K562 (cell line): Measurements from ENCODE around the gene IL10RB. TPM values are rescaled to one million over a fixed set of nuclear protein-coding genes. Genes with fewer than 3 reads are reported as not detected.
A peak's percentile ranks its signal among the peaks of the same experiment; 100 is the strongest.

Source experiments
- BHLHE40 ChIP-seq: IDR thresholded peaks from 2 replicates; pipeline ENCODE4 v1.6.1; 2011; ENCODE audit warnings: low read length, improper control_type of control experiment
- BRF1 ChIP-seq: IDR thresholded peaks from 3 replicates; pipeline ENCODE4 v1.6.1; 2011; ENCODE audit warnings: borderline replicate concordance, mild to moderate bottlenecking; ENCODE audit not compliant: insufficient read length; ENCODE audit errors: extremely low read depth
- CBX8 ChIP-seq: fragments of 200-600 bp; sonication (generic); IDR thresholded peaks from 2 replicates; pipeline ENCODE4 v1.6.1; 2012; ENCODE audit warnings: borderline replicate concordance, mixed run types, low read depth, mild to moderate bottlenecking, moderate library complexity, mixed read lengths, low read length, control low read depth, inconsistent platforms; ENCODE audit not compliant: poor library complexity, severe bottlenecking; ENCODE audit errors: extremely low read depth
- CXXC5 ChIP-seq: fragments of 250-450 bp; sonication (Bioruptor Pico); IDR thresholded peaks from 2 replicates; pipeline ENCODE4 v1.8.0; 2022; ENCODE audit warnings: inconsistent platforms, mild to moderate bottlenecking, moderate library complexity
- ERF ChIP-seq: fragments of 450-650 bp; formaldehyde crosslinking; IDR thresholded peaks from 2 replicates; pipeline ENCODE4 v1.4.0; 2020; ENCODE audit warnings: mild to moderate bottlenecking, mixed read lengths
- HBP1 ChIP-seq: fragments of 450-650 bp; formaldehyde crosslinking; IDR thresholded peaks from 2 replicates; pipeline ENCODE4 v1.4.0; 2022; ENCODE audit warnings: missing genetic modification characterization
- HDAC6 ChIP-seq: IDR thresholded peaks from 2 replicates; pipeline ENCODE4 v1.6.1; 2012; ENCODE audit warnings: low read depth, mild to moderate bottlenecking, control low read depth, inconsistent platforms, low read length, moderate library complexity
- HNRNPL ChIP-seq: fragments of 200-400 bp; formaldehyde crosslinking; IDR thresholded peaks from 2 replicates; pipeline ENCODE4 v1.6.1; 2017; ENCODE audit warnings: low read depth, mild to moderate bottlenecking, low read length
- MIER1 ChIP-seq: fragments of 450-650 bp; IDR thresholded peaks from 2 replicates; pipeline ENCODE4 v1.6.1; 2016; ENCODE audit warnings: antibody characterized with exemption, mild to moderate bottlenecking, low read depth
- NFE2 ChIP-seq: IDR thresholded peaks from 2 replicates; pipeline ENCODE4 v1.6.1; 2014; ENCODE audit warnings: antibody characterized with exemption, low read depth
- NFYB ChIP-seq: IDR thresholded peaks from 2 replicates; pipeline ENCODE4 v1.6.1; 2011; ENCODE audit warnings: mild to moderate bottlenecking, moderate library complexity; ENCODE audit not compliant: insufficient read length; ENCODE audit errors: extremely low read depth
- PHF8 ChIP-seq: fragments of 200-600 bp; sonication (generic); IDR thresholded peaks from 2 replicates; pipeline ENCODE4 v1.6.1; 2012; ENCODE audit warnings: mixed run types, mild to moderate bottlenecking, inconsistent platforms, low read length, moderate library complexity, borderline replicate concordance
- POLR2A ChIP-seq: fragments of 450-650 bp; conservative IDR thresholded peaks from 2 replicates; pipeline ENCODE4 v1.6.1; 2016
- SPI1 ChIP-seq: IDR thresholded peaks from 2 replicates; pipeline ENCODE4 v1.6.1; 2011; ENCODE audit warnings: low read depth, low read length, control low read depth, borderline replicate concordance
- SREBF1 ChIP-seq: fragments of 150-350 bp; IDR thresholded peaks from 2 replicates; pipeline ENCODE4 v1.6.1; 2014; ENCODE audit warnings: antibody characterized with exemption, low read depth, low read length, borderline replicate concordance
- TEAD2 ChIP-seq: fragments of 450-650 bp; IDR thresholded peaks from 2 replicates; pipeline ENCODE4 v1.6.1; 2016; ENCODE audit warnings: missing genetic modification characterization, control low read depth, missing compliant biosample characterization
- ZFP30 ChIP-seq: fragments of 250-450 bp; sonication (Bioruptor Pico); IDR thresholded peaks from 2 replicates; pipeline ENCODE4 v1.8.0; 2022; ENCODE audit warnings: moderate library complexity, mild to moderate bottlenecking, inconsistent platforms, borderline replicate concordance
- ZNF318 ChIP-seq, 2 experiments: fragments of 450-650 bp; IDR thresholded peaks; 2 replicates each; pipeline ENCODE4 v1.6.1; 2016; ENCODE audit warnings: mild to moderate bottlenecking in 2 of 2, borderline replicate concordance in 1 of 2, low read depth in 1 of 2, moderate library complexity in 1 of 2
- ZNF354B ChIP-seq: fragments of 250-450 bp; sonication (Bioruptor Pico); IDR thresholded peaks from 2 replicates; pipeline ENCODE4 v1.4.0; 2020
- polyA plus RNA-seq, 8 experiments: library from polyadenylated mRNA; depleted of rRNA in 4 of 8; stranded (reverse) in 5 of 8; unstranded in 3 of 8; fragments of >200 nt; fragmentation: Nextera tagmentation in 2 of 8; fragmentation: Illumina TruSeq in 1 of 8; extraction: Ambion mirVana in 2 of 8; extraction: Trizol in 1 of 8; gene quantifications; 2 replicates each; pipeline versions ENCODE4 v1.2.1 to v1.2.3, GENCODE V29; 2011 to 2014; ENCODE audit warnings: inconsistent platforms in 1 of 8, missing spikeins in 1 of 8
- total RNA-seq, 7 experiments: library from RNA; depleted of rRNA in 6 of 7; stranded (reverse); fragments of >200 nt in 6 of 7; fragmentation: Illumina TruSeq in 2 of 7; extraction: Trizol in 2 of 7; gene quantifications; 2 replicates each; pipeline versions ENCODE4 v1.2.1 to v1.2.3, GENCODE V29; 2011 to 2021; ENCODE audit warnings: low replicate concordance in 1 of 7

IL10RB gene
- total and polyA plus RNA-seq, 9 of the 15 experiments (the other 6 are each of a cell fraction or from before 2014, with no cell fraction given), result 10.9 to 33.8 (median 23.0) TPM

- TF ChIP-seq SREBF1 (no peak), CXXC5 (CRISPR knock-in tag) (no peak), NFE2 (no peak), CBX8 (no peak), ZNF318 (IDR thresholded peaks at IDR 0.05; ENCODE audit: borderline replicate concordance in 1 of 2, low read depth in 1 of 2) (peak in 1 of 2 experiments; percentile 66; a peak in 1 of 4 replicates), POLR2A (no peak), BRF1 (no peak), ZFP30 (CRISPR knock-in tag) (no peak), ERF (CRISPR knock-in tag) (no peak), PHF8 (no peak), HDAC6 (no peak), HBP1 (CRISPR knock-in tag) (no peak), NFYB (no peak), MIER1 (no peak), TEAD2 (tag) (no peak), HNRNPL (no peak), BHLHE40 (peak; percentile 90), SPI1 (no peak), ZNF354B (no peak)
These were observed 42.7 kb downstream of the IL10RB start (continued) for GRCh38 chr21:33308586-33309490.
